GM21367 (cell line): Measurements from ENCODE around the gene SH3BP2.
A peak's percentile ranks its signal among the peaks of the same experiment; 100 is the strongest.
"Not testable (repeated sequence)": the region's sequence is repeated elsewhere in the genome, so short reads cannot be mapped to it uniquely, and the experiment has no call there.

Experiments used
- ATAC-seq: cut with Tn5 transposase; IDR thresholded peaks from one replicate; pipeline ENCODE4 v1.9.1; 2021; ENCODE audit not compliant: unreplicated experiment

Gene SH3BP2

GRCh38 chr4:2762486-2763370 lies 30.2 kb upstream of the SH3BP2 start:
- ATAC-seq = not testable (repeated sequence)

- no peak for ATAC-seq
These were observed 29.3 kb upstream of the SH3BP2 start for GRCh38 chr4:2763511-2763967.

- ATAC-seq = no peak
These were observed 26.9 kb upstream of the SH3BP2 start for GRCh38 chr4:2765832-2766526.

GRCh38 chr4:2767046-2767704 lies 25.7 kb upstream of the SH3BP2 start:
- no peak for ATAC-seq

- no peak for ATAC-seq
These were observed 25.2 kb upstream of the SH3BP2 start for GRCh38 chr4:2767705-2768074.

- ATAC-seq = no peak
These were observed 24.8 kb upstream of the SH3BP2 start for GRCh38 chr4:2768124-2768523.

- no peak for ATAC-seq
These were observed 24.0 kb upstream of the SH3BP2 start for GRCh38 chr4:2768921-2769336.

GRCh38 chr4:2771264-2771663 lies 21.6 kb upstream of the SH3BP2 start:
- no peak for ATAC-seq

GRCh38 chr4:2780643-2781042 lies 12.2 kb upstream of the SH3BP2 start:
- ATAC-seq = not testable (repeated sequence)

GRCh38 chr4:2781911-2782310 lies 11.0 kb upstream of the SH3BP2 start:
- no peak for ATAC-seq

GRCh38 chr4:2783790-2784189 lies 9.1 kb upstream of the SH3BP2 start:
- ATAC-seq = no peak

GRCh38 chr4:2785613-2786012 lies 7.3 kb upstream of the SH3BP2 start:
- no peak for ATAC-seq

GRCh38 chr4:2786152-2786671 lies 6.7 kb upstream of the SH3BP2 start:
- no peak for ATAC-seq

- no peak for ATAC-seq
These were observed 6.1 kb upstream of the SH3BP2 start for GRCh38 chr4:2786794-2787229.

- peak; percentile 71 for ATAC-seq
These were observed 5.4 kb upstream of the SH3BP2 start for GRCh38 chr4:2787230-2788100.

- ATAC-seq = no peak
These were observed 4.8 kb upstream of the SH3BP2 start for GRCh38 chr4:2788101-2788500.

- no peak for ATAC-seq
These were observed 4.3 kb upstream of the SH3BP2 start for GRCh38 chr4:2788532-2789103.

GRCh38 chr4:2789351-2789750 lies 3.5 kb upstream of the SH3BP2 start:
- no peak for ATAC-seq

GRCh38 chr4:2789793-2790582 lies 2.9 kb upstream of the SH3BP2 start:
- ATAC-seq = no peak
